ENCODE results near the gene CFAP410. TPM values are rescaled to one million over a fixed set of nuclear protein-coding genes. Genes with fewer than 3 reads are reported as not detected.

Gene CFAP410
- total and polyA plus RNA-seq, 2 donors (not counting 1 experiment from before 2014, with no cell fraction given) = 69.2 to 98.8 TPM

- Mint-ChIP-seq H3K9me3 (ENCODE audit: insufficient read depth) (no peaks in the 10 kb centered on the region), H3K4me1 (no peaks in the 10 kb centered on the region), H3K27me3 (no peaks in the 10 kb centered on the region), H3K27ac (no peak overlapping the region), H3K4me3 (no peak overlapping the region)
- DNase-seq (no peak), ATAC-seq (ENCODE audit: low read depth) (no peak)
- intact Hi-C loops (cut with micrococcal nuclease) = no loop called here
- Histone ChIP-seq H3K27ac (ENCODE audit: low read length in 2 of 2) (no peak overlapping the region), H3K9ac (ENCODE audit: low read length) (no peak overlapping the region), H3K4me1 (ENCODE audit: control insufficient read depth in 2 of 2, insufficient read depth in 2 of 2, low read length in 2 of 2) (no peaks in the 10 kb centered on the region), H2AFZ (ENCODE audit: insufficient read depth, low read depth, low read length, poor library complexity, severe bottlenecking) (no peak overlapping the region), H3K4me2 (replicated peaks; ENCODE audit: low read depth, low read length, poor library complexity, severe bottlenecking) (no peak overlapping the region), H4K20me1 (ENCODE audit: control insufficient read depth, insufficient read depth, low read length, poor library complexity, severe bottlenecking) (peaks cover 56% of the 10 kb centered on the region), H3K36me3 (replicated peaks in 1 of 2; ENCODE audit: control extremely low read depth in 1 of 2, control insufficient read depth in 1 of 2, extremely low read depth in 1 of 2, insufficient read depth in 2 of 2, low read length in 1 of 2) (peaks cover 0 to 82% of the 10 kb centered on the region in 2 experiments), H3K79me2 (ENCODE audit: control insufficient read depth, insufficient read depth, low read length) (no peaks in the 10 kb centered on the region), H3K27me3 (replicated peaks in 1 of 4; ENCODE audit: control extremely low read depth in 1 of 4, control insufficient read depth in 3 of 4, insufficient read depth in 4 of 4, low read length in 3 of 4) (no peaks in the 10 kb centered on the region), H3K4me3 (ENCODE audit: control extremely low read depth in 1 of 5, extremely low read depth in 1 of 5, insufficient read depth in 1 of 5, low read depth in 2 of 5, low read length in 4 of 5) (no peak overlapping the region), H3K9me3 (ENCODE audit: control extremely low read depth in 1 of 3, control insufficient read depth in 2 of 3, insufficient read depth in 1 of 3, low read length in 2 of 3) (no peaks in the 10 kb centered on the region)
- CTCF ChIA-PET = no interaction called here
- POLR2A ChIA-PET = no interaction called here
- 98% methylated on average over 12 of the region's 13 CpGs for WGBS (ENCODE audit: insufficient coverage)
- TF ChIP-seq CTCF (IDR thresholded peaks at IDR 0.05) (no peak), EZH2 (IDR thresholded peaks at IDR 0.05; ENCODE audit: borderline replicate concordance, insufficient read depth, low read depth, low read length, poor library complexity, severe bottlenecking) (no peak)
Observed at GRCh38 chr21:44320847-44321246, 18.3 kb downstream of the CFAP410 start.

- ATAC-seq (ENCODE audit: low read depth) (no peak), DNase-seq (no peak)
- no peak for TF ChIP-seq EZH2 (IDR thresholded peaks at IDR 0.05; ENCODE audit: borderline replicate concordance, insufficient read depth, low read depth, low read length, poor library complexity, severe bottlenecking)
- no peak for TF ChIP-seq CTCF (IDR thresholded peaks at IDR 0.05)
- H3K9ac ChIP-seq (ENCODE audit: low read length) = no peak overlapping the region
- Mint-ChIP-seq H3K9me3 (ENCODE audit: insufficient read depth) (no peaks in the 10 kb centered on the region), H3K4me1 (no peaks in the 10 kb centered on the region), H3K4me3 (no peak overlapping the region), H3K27ac (no peak overlapping the region), H3K27me3 (no peaks in the 10 kb centered on the region)
- H3K27me3 ChIP-seq (replicated peaks in 1 of 4; ENCODE audit: control extremely low read depth in 1 of 4, control insufficient read depth in 3 of 4, insufficient read depth in 4 of 4, low read length in 3 of 4) = no peaks in the 10 kb centered on the region
- intact Hi-C loops (cut with micrococcal nuclease) = no loop called here
- H4K20me1 ChIP-seq (ENCODE audit: control insufficient read depth, insufficient read depth, low read length, poor library complexity, severe bottlenecking) = peaks cover 57% of the 10 kb centered on the region
- H3K27ac ChIP-seq (ENCODE audit: low read length in 2 of 2) = no peak overlapping the region
- no peaks in the 10 kb centered on the region for H3K4me1 ChIP-seq (ENCODE audit: control insufficient read depth in 2 of 2, insufficient read depth in 2 of 2, low read length in 2 of 2)
- WGBS (ENCODE audit: insufficient coverage) = 95% methylated on average over 34 of the region's 35 CpGs
- H3K36me3 ChIP-seq (replicated peaks in 1 of 2; ENCODE audit: control extremely low read depth in 1 of 2, control insufficient read depth in 1 of 2, extremely low read depth in 1 of 2, insufficient read depth in 2 of 2, low read length in 1 of 2) = peaks cover 0 to 84% of the 10 kb centered on the region in 2 experiments
- ChIA-PET CTCF (interaction anchor here (0.8 kb wide), 1 partner anchor 306 kb away, joined by 4 read pairs; no protein-coding TSS in a partner anchor), POLR2A (no interaction called here)
- H3K9me3 ChIP-seq (ENCODE audit: control extremely low read depth in 1 of 3, control insufficient read depth in 2 of 3, insufficient read depth in 1 of 3, low read length in 2 of 3) = no peaks in the 10 kb centered on the region
- H3K4me3 ChIP-seq (ENCODE audit: control extremely low read depth in 1 of 5, extremely low read depth in 1 of 5, insufficient read depth in 1 of 5, low read depth in 2 of 5, low read length in 4 of 5) = no peak overlapping the region
- H3K4me2 ChIP-seq (replicated peaks; ENCODE audit: low read depth, low read length, poor library complexity, severe bottlenecking) = no peak overlapping the region
- H3K79me2 ChIP-seq (ENCODE audit: control insufficient read depth, insufficient read depth, low read length) = no peaks in the 10 kb centered on the region
- no peak overlapping the region for H2AFZ ChIP-seq (ENCODE audit: insufficient read depth, low read depth, low read length, poor library complexity, severe bottlenecking)
Observed at GRCh38 chr21:44319407-44320065, 19.7 kb downstream of the CFAP410 start.

Measured in B cell (primary cell).